Stomach (tissue), 4 donors: ENCODE results near the gene TM9SF1.

ENCODE experiments used
- CTCF ChIP-seq, 7 experiments: fragments of 450-650 bp in 4 of 7; fragments of 200-600 bp in 3 of 7; sonication (generic) in 3 of 7; IDR thresholded peaks; one replicate each; pipeline ENCODE4 v1.5.1; 2016 to 2019; ENCODE audit warnings: antibody characterized with exemption in 7 of 7, control low read depth in 2 of 7, mild to moderate bottlenecking in 1 of 7
- EP300 ChIP-seq: sonication (generic); formaldehyde crosslinking; IDR thresholded peaks from one replicate; pipeline ENCODE4 v1.6.1; 2017; ENCODE audit warnings: antibody characterized with exemption
- POLR2AphosphoS5 ChIP-seq, 3 donors: sonication (generic); formaldehyde crosslinking; IDR thresholded peaks; one replicate each; pipeline ENCODE4 v1.6.1; 2016; ENCODE audit warnings: antibody characterized with exemption in 3 of 3

- TF ChIP-seq EP300 (no peak), POLR2AphosphoS5 (IDR thresholded peaks at IDR 0.05) (no peak), CTCF (IDR thresholded peaks at IDR 0.05) (no peak)
Observed at GRCh38 chr14:24196071-24197055, 1.1 kb upstream of the TM9SF1 start.
